ENCODE measurements around the gene SPIN2A. TPM values are rescaled to one million over a fixed set of nuclear protein-coding genes. Genes with fewer than 3 reads are reported as not detected.
"Not testable (repeated sequence)": the region's sequence is repeated elsewhere in the genome, so short reads cannot be mapped to it uniquely, and the experiment has no call there.

SPIN2A gene
- polyA plus RNA-seq, 4 donors: 0.12 to 1.8 TPM; not detected in 2

DNA sequence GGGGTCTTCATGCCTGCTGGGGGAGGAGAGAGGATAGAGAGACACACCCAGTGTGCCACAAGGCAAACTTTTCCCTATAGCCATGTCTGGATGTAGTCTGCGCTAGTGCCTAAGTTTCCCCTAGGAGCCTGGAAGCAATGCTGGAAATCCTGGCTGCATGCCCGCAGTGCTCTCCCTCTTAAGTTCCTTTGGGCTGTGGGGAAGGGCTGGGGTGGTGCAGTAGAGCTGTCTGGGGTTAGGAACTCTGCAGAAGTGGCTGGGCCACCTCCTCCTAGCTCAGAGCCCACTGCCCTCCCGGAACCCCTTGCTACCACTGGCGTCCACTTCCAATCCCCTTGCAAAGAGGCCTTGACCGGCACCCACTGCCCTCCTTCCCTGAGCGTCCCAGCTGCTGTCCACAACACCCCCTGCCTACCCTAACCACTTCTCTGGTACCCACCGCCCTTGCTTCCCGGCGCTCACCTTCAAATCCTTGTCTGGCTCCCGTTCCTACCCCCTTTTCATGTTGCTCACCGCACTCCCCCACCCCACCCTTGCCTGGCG, 16.5 kb downstream of the SPIN2A start:
- peak overlapping the region in 2 of 3 donors; percentile 38 to 67 for H3K27ac ChIP-seq (ENCODE audit: low read depth in 1 of 3, low read length in 2 of 3)
- not testable (repeated sequence) for H3K9me3 ChIP-seq (ENCODE audit: control insufficient read depth in 2 of 2, insufficient read depth in 1 of 2, low read depth in 1 of 2, low read length in 1 of 2); FAIRE-seq; H3K4me1 ChIP-seq (ENCODE audit: control insufficient read depth in 3 of 3, insufficient read depth in 2 of 3, low read depth in 1 of 3, low read length in 2 of 3); H3K27me3 ChIP-seq (ENCODE audit: control insufficient read depth in 3 of 3, insufficient read depth in 3 of 3, low read length in 3 of 3); H3K36me3 ChIP-seq (ENCODE audit: control insufficient read depth in 3 of 3, insufficient read depth in 2 of 3, low read depth in 1 of 3, low read length in 3 of 3)
- DNase-seq: peak in 1 of 2 donors; percentile 19
- 0 to 41% (median 8%) methylated on average over 5 to 10 of the region's 12 CpGs for WGBS, 3 donors
- peak overlapping the region; percentile 61 to 63 (median 62) for H3K4me3 ChIP-seq (ENCODE audit: low read depth in 1 of 3, low read length in 3 of 3)

DNA sequence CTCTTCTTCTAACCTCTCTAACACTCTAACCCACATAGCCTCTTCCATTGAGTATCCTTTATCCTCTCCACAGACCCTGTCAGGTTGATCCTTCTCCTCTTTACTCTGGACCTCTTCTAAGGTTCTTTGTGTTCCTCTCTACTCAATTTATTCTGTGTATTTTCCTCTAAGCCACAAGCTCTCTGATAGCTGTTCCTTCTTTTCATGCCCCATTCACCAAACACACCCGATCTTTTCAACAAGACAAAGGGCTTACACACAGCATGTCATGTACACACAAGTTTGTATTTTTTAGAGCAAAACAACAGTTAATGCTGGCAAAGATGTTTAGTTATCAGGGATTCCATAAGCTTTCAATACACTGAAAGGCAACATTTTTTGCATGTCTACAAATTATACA, 17.8 kb downstream of the SPIN2A start:
- FAIRE-seq: no peak

DNA sequence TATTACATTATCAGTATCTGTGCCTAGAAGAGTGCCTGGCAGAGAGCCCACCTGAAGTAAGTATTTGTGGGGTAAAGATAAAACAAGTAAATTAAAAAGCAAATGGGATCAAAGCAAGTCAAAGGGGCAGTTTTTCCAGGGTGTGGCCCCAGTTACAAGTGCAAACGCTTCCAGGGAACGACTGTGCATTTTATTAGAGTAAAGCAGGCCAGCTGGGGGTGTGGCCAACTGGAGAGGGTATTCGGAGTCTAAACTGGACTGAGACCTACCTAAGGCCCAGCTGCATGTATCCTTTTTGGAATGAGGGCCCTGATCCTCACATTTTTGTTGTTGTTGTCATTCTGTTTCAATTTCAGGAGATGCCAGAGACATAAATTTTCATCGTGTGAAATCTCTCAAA, 19.6 kb downstream of the SPIN2A start:
- H3K36me3 ChIP-seq (ENCODE audit: control insufficient read depth in 3 of 3, insufficient read depth in 2 of 3, low read depth in 1 of 3, low read length in 3 of 3); DNase-seq; H3K27me3 ChIP-seq (ENCODE audit: control insufficient read depth in 3 of 3, insufficient read depth in 3 of 3, low read length in 3 of 3); H3K27ac ChIP-seq (ENCODE audit: low read depth in 1 of 3, low read length in 2 of 3); H3K4me3 ChIP-seq (ENCODE audit: low read depth in 1 of 3, low read length in 3 of 3); H3K4me1 ChIP-seq (ENCODE audit: control insufficient read depth in 3 of 3, insufficient read depth in 2 of 3, low read depth in 1 of 3, low read length in 2 of 3); FAIRE-seq; H3K9me3 ChIP-seq (ENCODE audit: control insufficient read depth in 2 of 2, insufficient read depth in 1 of 2, low read depth in 1 of 2, low read length in 1 of 2): not testable (repeated sequence)
- WGBS, 3 donors: 36 to 60% (median 37%) methylated on average over 4 of the region's 4 CpGs

More for the DNA sequence above, 17.8 kb downstream of the SPIN2A start:
- no peaks in the 10 kb centered on the region for H3K9me3 ChIP-seq (ENCODE audit: control insufficient read depth in 2 of 2, insufficient read depth in 1 of 2, low read depth in 1 of 2, low read length in 1 of 2)
- 79 to 88% (median 85%) methylated on average over 1 of the region's 1 CpG for WGBS, 3 donors
- no peaks in the 10 kb centered on the region for H3K36me3 ChIP-seq (ENCODE audit: control insufficient read depth in 3 of 3, insufficient read depth in 2 of 3, low read depth in 1 of 3, low read length in 3 of 3)
- no peaks in the 10 kb centered on the region for H3K27me3 ChIP-seq (ENCODE audit: control insufficient read depth in 3 of 3, insufficient read depth in 3 of 3, low read length in 3 of 3)
- no peak for DNase-seq
- H3K4me3 ChIP-seq (ENCODE audit: low read depth in 1 of 3, low read length in 3 of 3): no peak overlapping the region
- no peak overlapping the region for H3K27ac ChIP-seq (ENCODE audit: low read depth in 1 of 3, low read length in 2 of 3)
- no peaks in the 10 kb centered on the region for H3K4me1 ChIP-seq (ENCODE audit: control insufficient read depth in 3 of 3, insufficient read depth in 2 of 3, low read depth in 1 of 3, low read length in 2 of 3)

DNA sequence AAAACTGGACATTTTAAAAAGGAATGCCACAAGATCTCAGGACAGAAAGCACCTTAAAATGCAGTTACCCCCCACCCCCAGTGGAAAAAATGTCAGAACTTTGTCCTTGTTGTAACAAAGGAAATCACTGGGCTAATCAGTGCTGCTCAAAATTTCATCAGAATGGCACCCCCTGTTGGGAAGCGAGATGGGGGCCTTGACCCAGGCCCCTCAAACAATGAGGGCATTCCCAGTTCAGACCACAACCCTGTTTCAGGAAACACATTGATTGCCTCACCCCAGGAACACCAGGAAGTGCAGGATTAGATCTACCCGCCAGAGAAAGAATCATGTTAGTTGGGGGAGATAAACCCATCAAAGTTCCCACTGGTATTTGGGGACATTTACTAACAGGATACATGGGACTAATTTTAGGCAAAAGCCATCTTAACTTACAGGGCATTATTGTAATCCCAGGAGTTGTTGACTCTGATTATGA, 32.2 kb downstream of the SPIN2A start:
- H3K36me3 ChIP-seq (ENCODE audit: control insufficient read depth in 3 of 3, insufficient read depth in 2 of 3, low read depth in 1 of 3, low read length in 3 of 3): peaks cover 0 to 3% (median 0%) of the 10 kb centered on the region in 3 donors
- DNase-seq: no peak
- FAIRE-seq: no peak
- no peaks in the 10 kb centered on the region for H3K4me1 ChIP-seq (ENCODE audit: control insufficient read depth in 3 of 3, insufficient read depth in 2 of 3, low read depth in 1 of 3, low read length in 2 of 3)
- WGBS, 3 donors: 38 to 86% (median 62%) methylated on average over 2 of the region's 2 CpGs
- H3K27me3 ChIP-seq (ENCODE audit: control insufficient read depth in 3 of 3, insufficient read depth in 3 of 3, low read length in 3 of 3): no peaks in the 10 kb centered on the region
- no peak overlapping the region for H3K27ac ChIP-seq (ENCODE audit: low read depth in 1 of 3, low read length in 2 of 3)
- H3K9me3 ChIP-seq (ENCODE audit: control insufficient read depth in 2 of 2, insufficient read depth in 1 of 2, low read depth in 1 of 2, low read length in 1 of 2): no peaks in the 10 kb centered on the region
- no peak overlapping the region for H3K4me3 ChIP-seq (ENCODE audit: low read depth in 1 of 3, low read length in 3 of 3)

DNA sequence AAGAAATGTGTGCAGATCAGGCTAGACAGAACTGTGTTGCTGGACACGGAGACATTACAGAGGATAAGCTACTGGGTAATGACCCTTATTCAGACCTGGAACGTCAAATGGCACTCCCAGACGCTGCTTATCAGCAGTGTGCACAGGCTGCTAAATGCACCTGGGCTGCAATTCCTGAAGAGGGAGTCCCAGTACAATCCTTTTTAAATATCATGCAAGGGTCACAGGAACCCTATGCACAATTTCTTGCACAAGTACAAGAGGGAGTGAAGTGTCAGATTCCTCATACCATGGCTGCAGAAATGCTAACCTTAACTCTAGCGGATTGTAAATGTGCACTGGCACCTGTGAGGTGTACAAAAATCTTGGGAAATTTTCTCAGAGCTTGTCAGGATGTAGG, 32.8 kb downstream of the SPIN2A start:
- Histone ChIP-seq H3K27ac (ENCODE audit: low read depth in 1 of 3, low read length in 2 of 3) (no peak overlapping the region), H3K4me3 (ENCODE audit: low read depth in 1 of 3, low read length in 3 of 3) (no peak overlapping the region), H3K4me1 (ENCODE audit: control insufficient read depth in 3 of 3, insufficient read depth in 2 of 3, low read depth in 1 of 3, low read length in 2 of 3) (no peaks in the 10 kb centered on the region), H3K36me3 (ENCODE audit: control insufficient read depth in 3 of 3, insufficient read depth in 2 of 3, low read depth in 1 of 3, low read length in 3 of 3) (peaks cover 0 to 3% (median 0%) of the 10 kb centered on the region in 3 donors), H3K9me3 (ENCODE audit: control insufficient read depth in 2 of 2, insufficient read depth in 1 of 2, low read depth in 1 of 2, low read length in 1 of 2) (no peaks in the 10 kb centered on the region), H3K27me3 (ENCODE audit: control insufficient read depth in 3 of 3, insufficient read depth in 3 of 3, low read length in 3 of 3) (no peaks in the 10 kb centered on the region)
- DNase-seq (peak in 1 of 2 donors; percentile 1), FAIRE-seq (no peak)
- WGBS, 3 donors: 34 to 79% (median 46%) methylated on average over 4 of the region's 4 CpGs

DNA sequence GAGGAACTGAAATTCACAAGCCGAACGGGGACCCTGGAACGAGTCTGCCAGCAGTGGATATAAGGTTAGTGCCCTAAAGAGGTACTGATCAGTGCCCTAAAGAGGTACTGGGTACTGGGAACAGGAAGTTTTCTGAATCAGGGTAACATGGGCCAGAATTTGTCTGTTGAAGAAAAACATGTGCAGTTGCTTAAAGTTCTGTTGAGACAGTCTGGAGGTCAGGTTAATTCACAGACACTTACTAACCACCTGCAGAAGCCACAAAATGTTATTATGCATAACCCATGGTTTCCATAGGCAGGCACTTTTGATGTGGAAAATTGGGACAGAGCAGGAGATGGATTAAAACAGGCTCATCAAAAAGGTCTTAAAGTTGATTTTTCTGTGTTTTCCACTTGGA, 33.7 kb downstream of the SPIN2A start:
- WGBS, 3 donors: 67 to 93% (median 92%) methylated on average over 3 of the region's 3 CpGs
- Histone ChIP-seq H3K27me3 (ENCODE audit: control insufficient read depth in 3 of 3, insufficient read depth in 3 of 3, low read length in 3 of 3) (no peaks in the 10 kb centered on the region), H3K27ac (ENCODE audit: low read depth in 1 of 3, low read length in 2 of 3) (no peak overlapping the region), H3K4me3 (ENCODE audit: low read depth in 1 of 3, low read length in 3 of 3) (no peak overlapping the region), H3K4me1 (ENCODE audit: control insufficient read depth in 3 of 3, insufficient read depth in 2 of 3, low read depth in 1 of 3, low read length in 2 of 3) (no peaks in the 10 kb centered on the region), H3K9me3 (ENCODE audit: control insufficient read depth in 2 of 2, insufficient read depth in 1 of 2, low read depth in 1 of 2, low read length in 1 of 2) (no peaks in the 10 kb centered on the region), H3K36me3 (ENCODE audit: control insufficient read depth in 3 of 3, insufficient read depth in 2 of 3, low read depth in 1 of 3, low read length in 3 of 3) (no peaks in the 10 kb centered on the region)
- DNase-seq (no peak), FAIRE-seq (no peak)

DNA sequence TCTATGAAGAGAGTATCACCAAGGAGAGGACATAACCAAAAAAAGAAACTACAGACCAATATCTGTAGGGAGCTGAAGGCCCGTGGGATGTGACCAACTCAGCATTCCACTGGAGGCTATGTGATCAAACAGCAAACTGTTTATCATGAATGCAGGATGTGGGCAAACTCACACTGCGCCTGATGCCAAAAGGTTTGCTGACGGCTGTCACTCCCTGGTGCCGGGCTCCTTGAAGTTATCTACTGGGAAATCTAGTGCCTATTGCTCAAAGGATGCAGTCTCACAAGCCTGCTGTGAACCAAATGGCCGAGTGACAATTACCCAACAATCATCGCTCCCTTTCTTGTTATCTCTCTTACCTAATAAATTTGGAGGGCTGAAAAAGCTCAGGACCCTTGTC, 34.3 kb downstream of the SPIN2A start:
- not testable (repeated sequence) for H3K9me3 ChIP-seq (ENCODE audit: control insufficient read depth in 2 of 2, insufficient read depth in 1 of 2, low read depth in 1 of 2, low read length in 1 of 2); H3K4me3 ChIP-seq (ENCODE audit: low read depth in 1 of 3, low read length in 3 of 3); FAIRE-seq; H3K27ac ChIP-seq (ENCODE audit: low read depth in 1 of 3, low read length in 2 of 3); H3K4me1 ChIP-seq (ENCODE audit: control insufficient read depth in 3 of 3, insufficient read depth in 2 of 3, low read depth in 1 of 3, low read length in 2 of 3); H3K36me3 ChIP-seq (ENCODE audit: control insufficient read depth in 3 of 3, insufficient read depth in 2 of 3, low read depth in 1 of 3, low read length in 3 of 3); H3K27me3 ChIP-seq (ENCODE audit: control insufficient read depth in 3 of 3, insufficient read depth in 3 of 3, low read length in 3 of 3); DNase-seq
- 77 to 90% (median 83%) methylated on average over 6 of the region's 6 CpGs for WGBS, 3 donors
